ENCODE measurements around the gene RASGEF1C. TPM values are rescaled to one million over a fixed set of nuclear protein-coding genes. Genes with fewer than 3 reads are reported as not detected.

RASGEF1C gene
- total and polyA plus RNA-seq, 2 experiments from 2014 or later = 0.40 to 0.42 TPM

GRCh38 chr5:180067986-180068385 lies 141.0 kb downstream of the RASGEF1C start:
- TF ChIP-seq REST (IDR thresholded peaks at IDR 0.05; ENCODE audit: unreplicated experiment) = no peak
- no peak for TF ChIP-seq ZNF114 (CRISPR knock-in tag; IDR thresholded peaks at IDR 0.05)
- no peak for TF ChIP-seq CREB1 (CRISPR knock-in tag; IDR thresholded peaks at IDR 0.05; ENCODE audit: low read depth)
- no peak for TF ChIP-seq POLR2AphosphoS5 (IDR thresholded peaks at IDR 0.05; ENCODE audit: low read depth)
- TF ChIP-seq NANOG (IDR thresholded peaks at IDR 0.05; ENCODE audit: borderline replicate concordance) = no peak
- no peak for TF ChIP-seq ETS1 (IDR thresholded peaks at IDR 0.05)
- no peak for TF ChIP-seq ZNF462 (CRISPR knock-in tag; IDR thresholded peaks at IDR 0.05)
- TF ChIP-seq JUNB (IDR thresholded peaks at IDR 0.05; ENCODE audit: unreplicated experiment) = no peak
- TF ChIP-seq STAT1 (IDR thresholded peaks at IDR 0.05; ENCODE audit: unreplicated experiment) = no peak
- no peak for TF ChIP-seq CTCF (conservative IDR thresholded peaks at IDR 0.05; ENCODE audit: low read depth in 2 of 2)
- no peak for TF ChIP-seq EZH2phosphoT487 (IDR thresholded peaks at IDR 0.05; ENCODE audit: unreplicated experiment)
- TF ChIP-seq EZH2 (IDR thresholded peaks at IDR 0.05; ENCODE audit: low read depth, unreplicated experiment) = no peak
- no peak for TF ChIP-seq ZNF331 (CRISPR knock-in tag; IDR thresholded peaks at IDR 0.05; ENCODE audit: low read depth)
- H3F3A ChIP-seq (replicated peaks; ENCODE audit: low read depth) = no peaks in the 10 kb centered on the region
- peaks cover 40% of the 10 kb centered on the region for H3K4me1 ChIP-seq (ENCODE audit: insufficient read depth)
- Mint-ChIP-seq H3K4me1 (peaks cover 38% of the 10 kb centered on the region), H3K4me3 (peak overlapping the region; percentile 54), H3K36me3 (ENCODE audit: low read depth) (peaks cover 15% of the 10 kb centered on the region), H3K27me3 (ENCODE audit: insufficient read depth, low read depth, poor library complexity) (peaks cover 17% of the 10 kb centered on the region), H3K27ac (peak overlapping the region; percentile 49), H3K9me3 (peaks cover 11% of the 10 kb centered on the region)
- ATAC-seq (no peak), DNase-seq (ENCODE audit: low spot score) (no peak)
- H3K27me3 ChIP-seq (ENCODE audit: insufficient read depth) = peaks cover 20% of the 10 kb centered on the region
- peaks cover 42% of the 10 kb centered on the region for H4K20me1 ChIP-seq (replicated peaks; ENCODE audit: insufficient read depth)
- peaks cover 82% of the 10 kb centered on the region for H3K79me2 ChIP-seq (replicated peaks; ENCODE audit: insufficient read depth)
- H3K4me3 ChIP-seq = peak overlapping the region; percentile 41
- H2AFZ ChIP-seq = no peak overlapping the region
- H3K36me3 ChIP-seq (ENCODE audit: insufficient read depth) = no peaks in the 10 kb centered on the region
- H3K4me2 ChIP-seq = peak overlapping the region; percentile 85
- H3K27ac ChIP-seq (ENCODE audit: low read depth) = no peak overlapping the region
- no peaks in the 10 kb centered on the region for H3K9me2 ChIP-seq (ENCODE audit: insufficient read depth)

All from GM23338 (cell line).